ENCODE measurements around the gene DEFB124. TPM values are rescaled to one million over a fixed set of nuclear protein-coding genes. Genes with fewer than 3 reads are reported as not detected.

DEFB124 gene
- polyA plus RNA-seq, 1 donor from 2014 or later = not detected

DNA sequence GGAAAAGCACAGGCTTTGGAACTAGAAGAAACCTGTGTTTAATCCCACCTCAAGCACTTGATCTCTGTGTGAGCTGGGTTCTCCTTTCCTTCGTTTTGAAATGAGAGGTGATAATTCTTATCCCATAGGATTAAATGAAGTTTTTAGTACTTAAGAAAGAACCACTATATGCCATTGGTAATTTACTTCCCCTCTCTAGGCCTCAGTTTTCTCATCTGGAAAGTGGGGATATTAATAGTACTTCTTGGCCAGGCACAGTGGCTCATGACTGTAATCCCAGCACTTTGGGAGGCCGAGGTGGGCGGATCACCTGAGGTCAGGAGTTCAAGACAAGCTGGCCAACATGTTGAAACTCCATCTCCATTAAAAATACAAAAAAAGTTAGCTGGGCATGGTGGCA is 14.2 kb upstream of the DEFB124 start:
- Histone ChIP-seq H3F3A (ENCODE audit: insufficient read depth, low read length, poor library complexity, severe bottlenecking) (no peaks in the 10 kb centered on the region), H3K9me2 (ENCODE audit: insufficient read depth, low read length) (no peaks in the 10 kb centered on the region), H3K9ac (ENCODE audit: low read length) (no peak overlapping the region), H3K4me2 (ENCODE audit: low read length) (no peak overlapping the region), H3K79me2 (replicated peaks; ENCODE audit: insufficient read depth, low read length) (no peaks in the 10 kb centered on the region), H3K36me3 (ENCODE audit: insufficient read depth, low read length) (no peaks in the 10 kb centered on the region), H3K27me3 (ENCODE audit: insufficient read depth, low read depth, low read length) (no peaks in the 10 kb centered on the region), H3K9me3 (ENCODE audit: low read length) (peaks cover 2% of the 10 kb centered on the region), H2AFZ (ENCODE audit: low read depth, low read length) (no peak overlapping the region), H4K20me1 (ENCODE audit: insufficient read depth) (no peaks in the 10 kb centered on the region), H3K4me3 (ENCODE audit: low read length) (no peak overlapping the region), H3K27ac (ENCODE audit: low read length) (no peak overlapping the region)
- TF ChIP-seq SMC3 (conservative IDR thresholded peaks at IDR 0.05; ENCODE audit: poor library complexity) = no peak
- no peak for TF ChIP-seq EZH2 (IDR thresholded peaks at IDR 0.05; ENCODE audit: borderline replicate concordance, insufficient read depth, low read length, poor library complexity, severe bottlenecking)
- TF ChIP-seq REST (IDR thresholded peaks at IDR 0.05; ENCODE audit: borderline replicate concordance) = no peak

DNA sequence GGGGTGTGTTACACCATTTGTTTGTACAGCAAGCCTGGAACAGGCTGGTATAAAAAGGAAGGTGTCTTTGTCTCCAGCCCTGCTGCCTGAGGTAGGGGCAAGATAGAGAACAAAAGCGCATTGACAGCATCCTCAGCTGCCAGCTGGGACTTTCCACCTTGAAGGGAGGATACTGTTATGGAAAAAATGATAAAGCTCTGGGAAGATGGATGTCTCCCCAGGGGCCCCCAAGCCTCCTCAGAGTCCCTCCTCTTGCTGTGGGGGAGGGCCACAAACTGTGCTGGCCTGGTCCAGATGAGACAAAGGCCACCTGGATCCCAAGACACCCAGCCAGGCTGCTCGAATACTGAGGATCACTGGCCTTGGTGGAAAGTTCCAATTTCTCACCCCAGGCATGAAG is 13.2 kb upstream of the DEFB124 start:
- Histone ChIP-seq H3K4me3 (ENCODE audit: low read length) (no peak overlapping the region), H3K36me3 (ENCODE audit: insufficient read depth, low read length) (no peaks in the 10 kb centered on the region), H3K79me2 (replicated peaks; ENCODE audit: insufficient read depth, low read length) (no peaks in the 10 kb centered on the region), H3K9ac (ENCODE audit: low read length) (no peak overlapping the region), H3K27me3 (ENCODE audit: insufficient read depth, low read depth, low read length) (no peaks in the 10 kb centered on the region), H3K4me2 (ENCODE audit: low read length) (no peak overlapping the region), H2AFZ (ENCODE audit: low read depth, low read length) (no peak overlapping the region), H3K9me3 (ENCODE audit: low read length) (peaks cover 5% of the 10 kb centered on the region), H3K9me2 (ENCODE audit: insufficient read depth, low read length) (no peaks in the 10 kb centered on the region), H4K20me1 (ENCODE audit: insufficient read depth) (no peaks in the 10 kb centered on the region), H3F3A (ENCODE audit: insufficient read depth, low read length, poor library complexity, severe bottlenecking) (no peaks in the 10 kb centered on the region), H3K27ac (ENCODE audit: low read length) (no peak overlapping the region)
- TF ChIP-seq REST (IDR thresholded peaks at IDR 0.05; ENCODE audit: borderline replicate concordance) = no peak
- TF ChIP-seq RAD21 (conservative IDR thresholded peaks at IDR 0.05) = no peak

DNA sequence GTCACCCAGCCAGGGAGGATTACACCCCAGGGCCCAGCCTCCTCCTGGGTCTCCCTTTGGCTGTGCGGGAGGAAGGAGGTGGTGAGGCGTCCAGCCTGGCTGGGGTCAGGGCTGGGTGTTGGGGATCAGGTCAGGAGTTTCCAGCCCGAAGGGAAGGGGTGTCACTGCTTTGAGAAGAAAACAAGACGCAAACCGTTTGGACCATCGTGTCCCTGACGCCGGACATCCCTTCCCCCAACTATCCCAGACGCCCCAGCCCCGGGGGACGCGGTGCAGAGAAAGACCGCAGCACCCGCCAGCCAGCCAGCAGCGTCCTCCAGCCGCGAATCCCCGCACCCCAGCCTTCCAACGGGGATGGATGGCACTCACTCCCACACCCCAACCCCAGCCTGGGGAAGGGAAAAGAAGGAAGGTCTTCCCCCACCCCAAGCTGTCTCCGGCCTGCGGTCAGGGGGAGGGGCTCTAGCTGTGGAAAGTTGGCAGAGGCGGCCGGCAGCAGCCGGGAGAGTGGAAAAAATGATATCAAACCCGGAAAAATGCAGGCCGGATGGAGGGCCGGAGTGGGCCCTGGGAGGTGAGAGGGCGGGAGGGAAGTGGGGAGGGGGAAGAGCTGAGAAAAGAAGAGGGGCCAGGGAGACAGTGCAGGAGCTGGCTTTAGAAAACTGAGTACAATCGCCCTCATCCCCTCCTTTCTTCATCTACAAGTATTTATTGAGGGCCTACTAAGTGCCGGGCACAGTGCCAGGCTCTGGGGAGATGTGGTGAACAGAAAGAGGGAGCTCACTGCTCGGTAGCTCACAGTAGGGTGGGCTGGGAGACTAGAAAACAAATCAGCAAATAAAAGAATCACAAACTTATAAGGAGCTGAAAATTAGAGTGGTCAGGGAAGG is 10.8 kb upstream of the DEFB124 start:
- Histone ChIP-seq H3K27ac (ENCODE audit: low read length) (no peak overlapping the region), H3K9me3 (ENCODE audit: low read length) (peaks cover 5% of the 10 kb centered on the region), H3K36me3 (ENCODE audit: insufficient read depth, low read length) (no peaks in the 10 kb centered on the region), H4K20me1 (ENCODE audit: insufficient read depth) (no peaks in the 10 kb centered on the region), H3K79me2 (replicated peaks; ENCODE audit: insufficient read depth, low read length) (no peaks in the 10 kb centered on the region), H3K4me2 (ENCODE audit: low read length) (no peak overlapping the region), H3K27me3 (ENCODE audit: insufficient read depth, low read depth, low read length) (no peaks in the 10 kb centered on the region), H3K4me3 (ENCODE audit: low read length) (no peak overlapping the region), H3K9me2 (ENCODE audit: insufficient read depth, low read length) (no peaks in the 10 kb centered on the region), H3K9ac (ENCODE audit: low read length) (no peak overlapping the region), H3F3A (ENCODE audit: insufficient read depth, low read length, poor library complexity, severe bottlenecking) (no peaks in the 10 kb centered on the region), H2AFZ (ENCODE audit: low read depth, low read length) (no peak overlapping the region)
- no peak for TF ChIP-seq TAF1 (IDR thresholded peaks at IDR 0.05; ENCODE audit: low read depth)
- TF ChIP-seq, protein P1, sequence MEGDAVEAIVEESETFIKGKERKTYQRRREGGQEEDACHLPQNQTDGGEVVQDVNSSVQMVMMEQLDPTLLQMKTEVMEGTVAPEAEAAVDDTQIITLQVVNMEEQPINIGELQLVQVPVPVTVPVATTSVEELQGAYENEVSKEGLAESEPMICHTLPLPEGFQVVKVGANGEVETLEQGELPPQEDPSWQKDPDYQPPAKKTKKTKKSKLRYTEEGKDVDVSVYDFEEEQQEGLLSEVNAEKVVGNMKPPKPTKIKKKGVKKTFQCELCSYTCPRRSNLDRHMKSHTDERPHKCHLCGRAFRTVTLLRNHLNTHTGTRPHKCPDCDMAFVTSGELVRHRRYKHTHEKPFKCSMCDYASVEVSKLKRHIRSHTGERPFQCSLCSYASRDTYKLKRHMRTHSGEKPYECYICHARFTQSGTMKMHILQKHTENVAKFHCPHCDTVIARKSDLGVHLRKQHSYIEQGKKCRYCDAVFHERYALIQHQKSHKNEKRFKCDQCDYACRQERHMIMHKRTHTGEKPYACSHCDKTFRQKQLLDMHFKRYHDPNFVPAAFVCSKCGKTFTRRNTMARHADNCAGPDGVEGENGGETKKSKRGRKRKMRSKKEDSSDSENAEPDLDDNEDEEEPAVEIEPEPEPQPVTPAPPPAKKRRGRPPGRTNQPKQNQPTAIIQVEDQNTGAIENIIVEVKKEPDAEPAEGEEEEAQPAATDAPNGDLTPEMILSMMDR (IDR thresholded peaks at IDR 0.05; ENCODE audit: poor library complexity, severe bottlenecking) = no peak
- no peak for TF ChIP-seq POLR2AphosphoS5 (IDR thresholded peaks at IDR 0.05)
- TF ChIP-seq SMC3 (conservative IDR thresholded peaks at IDR 0.05; ENCODE audit: poor library complexity) = no peak
- TF ChIP-seq MXI1 (conservative IDR thresholded peaks at IDR 0.05; ENCODE audit: poor library complexity, severe bottlenecking) = no peak
- no peak for TF ChIP-seq EZH2 (IDR thresholded peaks at IDR 0.05; ENCODE audit: borderline replicate concordance, insufficient read depth, low read length, poor library complexity, severe bottlenecking)
- TF ChIP-seq RAD21 (conservative IDR thresholded peaks at IDR 0.05) = no peak
- no peak for TF ChIP-seq EP300 (conservative IDR thresholded peaks at IDR 0.05; ENCODE audit: poor library complexity, severe bottlenecking)

All from neural cell (in vitro differentiated cells).